ENCODE results near the gene BDH1.
"Not testable (repeated sequence)": the region's sequence is repeated elsewhere in the genome, so short reads cannot be mapped to it uniquely, and the experiment has no call there.

BDH1 gene

GRCh38 chr3:197520311-197521276 is 35.2 kb downstream of the BDH1 start:
- DNase-seq (ENCODE audit: low spot score) = no peak

DNA sequence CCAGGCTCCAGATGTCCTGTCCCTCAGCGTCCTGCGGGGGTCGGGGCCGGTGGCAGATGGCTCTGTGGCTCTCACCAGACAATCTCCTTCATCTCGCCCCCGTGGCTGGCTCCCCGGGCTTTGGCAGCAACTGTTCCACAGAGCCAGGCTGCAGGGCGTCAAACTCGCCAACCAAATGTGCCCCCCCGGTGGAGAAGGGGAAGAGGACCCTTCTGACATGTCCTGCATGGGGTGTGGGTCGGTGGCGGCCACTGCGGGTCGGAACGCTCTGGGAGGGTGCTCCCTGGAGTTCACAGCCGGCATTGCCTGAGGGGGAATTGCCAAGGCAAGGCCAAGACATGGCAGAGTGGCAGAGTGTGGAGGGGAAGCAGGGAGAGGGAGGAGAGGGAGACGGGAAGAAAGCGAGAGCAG is 36.0 kb downstream of the BDH1 start:
- DNase-seq (ENCODE audit: low spot score) = no peak

- no peak for DNase-seq (ENCODE audit: low spot score)
Measured at GRCh38 chr3:197518881-197519421, 36.8 kb downstream of the BDH1 start.

DNA sequence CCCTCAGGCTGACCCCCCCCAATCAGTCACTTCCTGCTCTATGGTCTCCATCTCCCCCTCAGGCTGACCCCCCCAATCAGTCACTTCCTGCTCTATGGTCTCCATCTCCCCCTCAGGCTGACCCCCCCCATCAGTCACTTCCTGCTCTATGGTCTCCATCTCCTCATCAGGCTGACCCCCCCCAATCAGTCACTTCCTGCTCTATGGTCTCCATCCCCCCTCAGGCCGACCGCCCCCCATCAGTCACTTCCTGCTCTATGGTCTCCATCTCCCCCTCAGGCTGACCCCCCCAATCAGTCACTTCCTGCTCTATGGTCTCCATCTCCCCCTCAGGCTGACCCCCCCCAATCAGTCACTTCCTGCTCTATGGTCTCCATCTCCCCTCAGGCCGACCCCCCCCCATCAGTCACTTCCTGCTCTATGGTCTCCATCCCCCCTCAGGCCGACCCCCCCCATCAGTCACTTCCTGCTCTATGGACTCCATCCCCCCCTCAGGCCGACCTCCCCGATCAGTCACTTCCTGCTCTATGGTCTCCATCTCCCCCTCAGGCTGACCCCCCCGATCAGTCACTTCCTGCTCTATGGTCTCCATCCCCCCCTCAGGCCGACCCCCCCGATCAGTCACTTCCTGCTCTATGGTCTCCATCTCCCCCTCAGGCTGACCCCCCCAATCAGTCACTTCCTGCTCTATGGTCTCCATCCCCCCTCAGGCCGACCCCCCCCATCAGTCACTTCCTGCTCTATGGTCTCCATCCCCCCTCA is 37.7 kb downstream of the BDH1 start:
- not testable (repeated sequence) for DNase-seq (ENCODE audit: low spot score)

GRCh38 chr3:197516890-197517606 is 38.7 kb downstream of the BDH1 start:
- not testable (repeated sequence) for DNase-seq (ENCODE audit: low spot score)

GRCh38 chr3:197516517-197516889 is 39.3 kb downstream of the BDH1 start:
- DNase-seq (ENCODE audit: low spot score) = peak; percentile 56

GRCh38 chr3:197514786-197515355 is 40.9 kb downstream of the BDH1 start:
- DNase-seq (ENCODE audit: low spot score) = no peak

DNA sequence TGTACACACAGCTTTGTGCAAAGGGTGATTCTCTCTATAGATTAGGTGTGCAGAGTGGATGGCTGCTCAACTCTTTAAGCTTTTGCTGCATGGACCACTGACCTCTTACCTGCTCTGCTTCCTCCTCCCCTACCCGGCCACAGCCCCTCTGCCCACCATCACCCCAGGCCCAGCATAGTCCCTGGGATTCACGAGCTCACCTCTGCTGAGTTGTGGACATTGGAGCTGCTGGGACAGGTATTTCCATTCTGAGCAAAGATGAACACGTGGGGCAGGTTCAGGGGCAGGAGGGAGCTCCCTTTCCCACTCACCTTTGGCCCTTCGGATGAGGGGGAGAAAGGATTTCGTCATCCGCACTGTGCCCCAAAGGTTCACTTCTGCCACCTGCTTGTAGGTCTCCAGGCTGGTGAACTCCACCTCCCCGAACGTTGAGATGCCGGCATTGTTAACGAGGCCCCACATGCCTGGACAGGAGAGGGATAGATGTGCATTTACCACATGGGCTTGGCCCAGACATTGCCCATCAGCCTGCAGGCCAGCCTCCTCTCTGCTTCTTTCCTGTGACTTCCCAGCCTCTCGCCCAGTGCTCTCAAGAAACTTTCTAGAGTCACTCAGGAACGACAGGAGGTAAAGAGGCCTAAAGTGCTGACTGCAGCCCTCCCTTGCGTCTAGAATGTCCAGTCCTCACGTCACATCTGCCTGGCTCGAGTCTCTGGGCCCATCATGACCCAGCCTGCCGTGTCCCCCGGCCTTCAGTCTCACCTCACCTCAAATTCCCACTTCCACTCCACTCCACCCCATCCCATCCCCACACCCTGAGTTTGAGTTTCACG is 41.6 kb downstream of the BDH1 start:
- no peak for DNase-seq (ENCODE audit: low spot score)

DNA sequence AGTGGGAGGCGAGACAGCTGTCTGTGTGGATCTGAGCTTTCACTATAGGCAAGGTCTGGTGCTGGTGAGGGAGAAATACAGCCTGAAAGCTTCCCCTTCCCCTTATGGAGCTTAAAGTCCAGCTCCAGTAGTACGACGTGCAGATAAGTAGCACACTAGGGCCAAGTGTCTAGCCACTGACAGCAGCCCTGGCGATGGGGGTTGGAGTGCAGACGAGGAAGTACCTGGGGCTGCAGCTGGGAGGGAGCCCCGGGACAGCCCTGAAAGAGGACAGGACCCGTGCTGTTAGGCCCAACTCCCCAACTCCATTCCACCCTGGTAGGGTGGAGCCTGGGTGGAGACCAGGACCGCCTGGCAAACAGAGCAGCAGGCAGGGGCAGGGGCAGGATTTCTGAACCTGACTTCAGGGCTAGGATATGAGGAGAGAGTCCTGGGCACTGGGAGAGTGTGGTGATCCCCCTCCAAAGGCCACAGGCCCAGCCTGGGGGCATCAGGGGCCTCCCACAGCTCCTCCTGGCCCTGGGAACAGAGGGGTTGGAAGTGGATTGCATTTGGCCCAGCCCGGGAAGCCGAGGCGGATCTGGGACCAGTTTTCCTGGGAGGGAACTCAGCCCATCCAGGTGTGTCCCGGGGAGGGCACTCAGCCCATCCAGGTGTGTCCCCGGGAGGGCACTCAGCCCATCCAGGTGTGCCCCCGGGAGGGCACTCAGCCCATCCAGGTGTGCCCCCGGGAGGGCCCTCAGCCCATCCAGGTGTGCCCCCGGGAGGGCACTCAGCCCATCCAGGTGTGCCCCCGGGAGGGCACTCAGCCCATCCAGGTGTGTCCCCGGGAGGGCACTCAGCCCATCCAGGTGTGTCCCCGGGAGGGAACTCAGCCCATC is 42.8 kb downstream of the BDH1 start:
- no peak for DNase-seq (ENCODE audit: low spot score)

DNA sequence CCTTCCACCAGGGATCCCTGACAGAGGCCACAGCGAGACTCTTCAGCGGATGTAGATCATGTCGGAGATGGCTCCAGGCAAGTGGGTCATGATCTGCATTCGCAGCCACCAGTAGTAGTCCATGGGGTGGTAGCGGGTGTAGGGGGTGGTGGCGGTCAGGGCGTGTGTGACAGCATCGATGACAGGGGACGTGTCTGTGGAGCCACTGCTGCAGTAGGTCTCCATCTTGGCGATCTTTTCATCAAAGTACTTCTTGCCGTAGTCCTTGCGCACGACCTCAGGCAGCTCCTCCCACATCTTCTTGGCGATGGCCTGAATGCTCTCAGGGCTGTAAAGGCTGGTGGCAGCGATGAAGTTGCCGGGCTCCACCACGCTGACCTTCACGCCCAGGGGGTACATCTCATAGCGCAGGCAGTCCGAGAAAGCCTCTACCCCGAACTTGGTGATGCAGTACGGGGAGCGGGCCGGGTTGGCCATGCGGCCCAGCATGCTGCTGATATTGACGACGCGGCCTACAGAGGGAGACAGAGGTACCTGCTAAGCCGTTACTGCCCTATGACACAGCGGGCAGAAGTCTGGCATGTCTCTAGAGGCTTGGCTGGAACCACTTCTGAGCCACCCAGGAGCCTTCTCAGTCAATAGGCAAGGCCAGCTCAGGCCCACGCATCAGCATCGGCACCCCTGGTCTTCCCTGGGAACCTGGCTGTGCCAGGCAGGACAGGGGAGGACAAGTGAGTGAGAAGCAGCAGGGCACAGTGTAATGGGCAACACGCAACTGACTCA is 43.7 kb downstream of the BDH1 start:
- no peak for DNase-seq (ENCODE audit: low spot score)

DNA sequence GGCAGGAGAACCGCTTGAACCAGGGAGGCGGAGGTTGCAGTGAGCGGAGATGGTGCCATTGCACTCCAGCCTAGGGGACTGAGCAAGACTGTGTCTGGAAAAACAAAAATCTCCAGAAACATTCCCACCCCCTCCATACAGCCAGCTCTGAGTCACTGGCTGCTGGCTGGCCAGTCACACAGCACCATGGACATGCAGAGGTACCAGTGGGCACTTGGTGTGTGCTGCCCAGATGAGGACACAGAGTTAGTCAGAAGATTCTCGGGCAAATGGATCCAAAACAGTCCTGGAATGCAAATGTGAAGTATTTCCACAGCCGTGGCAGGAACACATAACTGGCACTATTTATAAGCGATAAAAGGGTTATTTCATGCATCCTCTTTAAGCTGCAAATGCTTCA is 44.6 kb downstream of the BDH1 start:
- DNase-seq (ENCODE audit: low spot score) = no peak

- DNase-seq (ENCODE audit: low spot score) = no peak
Measured at GRCh38 chr3:197510642-197511018, 45.1 kb downstream of the BDH1 start.

DNA sequence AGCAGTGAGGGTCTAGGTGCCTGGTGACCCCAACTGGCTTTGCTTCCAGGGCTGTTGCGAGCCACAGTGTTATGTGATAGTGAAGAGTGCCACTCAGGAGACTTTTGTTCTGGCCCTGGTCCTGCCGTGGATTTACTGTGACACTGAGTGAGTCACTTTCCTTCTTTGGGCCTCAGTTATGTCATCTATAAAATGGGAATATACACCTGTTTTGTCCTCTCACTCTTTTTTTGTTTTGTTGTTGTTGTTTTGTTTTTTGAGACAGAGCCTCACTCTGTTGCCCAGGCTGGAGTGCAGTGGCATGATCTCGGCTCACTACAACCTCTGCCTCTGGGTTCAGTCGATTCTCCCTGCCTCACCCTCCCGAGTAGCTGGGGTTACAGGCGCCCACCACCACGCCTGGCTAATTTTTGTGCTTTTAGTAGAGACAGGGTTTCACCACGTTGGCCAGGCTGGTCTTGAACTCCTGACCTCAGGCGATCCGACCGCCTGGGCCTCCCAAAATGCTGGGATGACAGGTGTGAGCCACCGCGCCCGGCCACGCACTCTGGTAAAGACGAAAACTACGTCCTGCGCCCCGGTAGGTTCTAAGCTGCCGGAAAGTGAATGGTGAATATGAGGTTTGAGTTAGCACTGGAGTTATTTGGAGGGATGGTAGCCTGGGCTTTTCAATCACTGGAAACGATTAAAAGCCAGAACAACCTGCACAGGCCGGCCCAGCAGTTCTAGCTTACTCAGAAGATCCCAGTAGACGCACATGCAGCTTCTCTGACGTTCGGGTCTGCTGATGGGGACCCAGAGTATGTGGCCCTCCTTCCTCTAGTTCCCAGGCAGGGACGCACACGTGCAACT is 46.6 kb downstream of the BDH1 start:
- DNase-seq (ENCODE audit: low spot score) = no peak

- DNase-seq (ENCODE audit: low spot score) = no peak
Measured at GRCh38 chr3:197508461-197508860, 47.3 kb downstream of the BDH1 start.

- DNase-seq (ENCODE audit: low spot score) = no peak
Measured at GRCh38 chr3:197508051-197508451, 47.7 kb downstream of the BDH1 start.

DNA sequence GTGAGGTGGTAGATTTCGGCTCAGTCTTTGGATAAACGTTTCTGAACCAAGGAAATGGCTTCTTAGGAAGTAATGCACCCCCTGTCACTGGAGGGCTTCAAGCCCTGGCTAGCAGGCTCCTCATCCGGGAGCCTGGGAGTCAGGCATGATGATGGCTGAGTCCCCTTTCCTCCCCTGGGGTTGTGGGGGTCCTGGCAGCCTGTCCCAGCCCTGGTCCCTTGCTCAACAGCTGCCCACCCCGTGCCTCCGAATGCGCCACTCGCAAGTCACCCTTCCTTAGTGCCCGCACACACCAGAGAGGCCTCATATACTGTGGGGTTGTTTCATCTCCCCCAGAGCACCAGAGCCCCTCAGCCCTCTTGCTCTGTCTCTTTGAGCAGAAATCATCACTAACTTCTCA is 48.2 kb downstream of the BDH1 start:
- DNase-seq (ENCODE audit: low spot score) = no peak

- DNase-seq (ENCODE audit: low spot score) = no peak
Measured at GRCh38 chr3:197507081-197507480, 48.7 kb downstream of the BDH1 start.
